Gastrocnemius medialis (tissue), 4 donors: Measurements from ENCODE around the gene BST2.

Experiments used
- POLR2A ChIP-seq, 2 donors: fragments of 450-650 bp; IDR thresholded peaks; one replicate each; pipeline ENCODE4 v1.6.1; 2017; ENCODE audit warnings: antibody characterized with exemption in 2 of 2, mild to moderate bottlenecking in 2 of 2, moderate library complexity in 2 of 2
- TF ChIP-seq, protein P1 (sequence below), 5 experiments: fragments of 450-650 bp in 3 of 5; fragments of 200-600 bp in 2 of 5; sonication (generic) in 2 of 5; IDR thresholded peaks in 4 of 5; conservative IDR thresholded peaks in 1 of 5; 1 replicate in 4 of 5; 2 replicates in 1 of 5; pipeline ENCODE4 v1.5.1; 2016 to 2019; ENCODE audit warnings: antibody characterized with exemption in 5 of 5, mild to moderate bottlenecking in 3 of 5, moderate library complexity in 3 of 5

DNA sequence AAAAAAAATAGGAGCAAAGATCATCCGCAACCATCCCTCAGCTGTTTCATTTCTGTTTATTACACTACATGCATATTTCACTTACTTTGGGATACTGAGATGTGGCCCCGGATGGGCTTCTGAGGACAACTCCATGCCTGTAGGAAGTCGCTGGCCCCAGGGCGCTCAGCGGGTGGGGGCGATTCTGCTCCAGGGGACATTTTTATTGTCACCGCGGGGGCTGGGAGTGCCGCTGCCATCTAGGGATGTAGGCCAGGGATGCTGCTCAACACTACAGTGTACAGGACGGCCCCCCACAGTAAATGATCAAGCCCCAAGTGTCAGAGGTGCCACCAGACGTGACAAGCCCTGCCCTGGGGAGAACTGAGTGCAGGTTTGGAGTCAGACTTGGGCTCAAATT, 6.4 kb upstream of the BST2 start:
- no peak for TF ChIP-seq POLR2A (IDR thresholded peaks at IDR 0.05)
- TF ChIP-seq, protein P1, sequence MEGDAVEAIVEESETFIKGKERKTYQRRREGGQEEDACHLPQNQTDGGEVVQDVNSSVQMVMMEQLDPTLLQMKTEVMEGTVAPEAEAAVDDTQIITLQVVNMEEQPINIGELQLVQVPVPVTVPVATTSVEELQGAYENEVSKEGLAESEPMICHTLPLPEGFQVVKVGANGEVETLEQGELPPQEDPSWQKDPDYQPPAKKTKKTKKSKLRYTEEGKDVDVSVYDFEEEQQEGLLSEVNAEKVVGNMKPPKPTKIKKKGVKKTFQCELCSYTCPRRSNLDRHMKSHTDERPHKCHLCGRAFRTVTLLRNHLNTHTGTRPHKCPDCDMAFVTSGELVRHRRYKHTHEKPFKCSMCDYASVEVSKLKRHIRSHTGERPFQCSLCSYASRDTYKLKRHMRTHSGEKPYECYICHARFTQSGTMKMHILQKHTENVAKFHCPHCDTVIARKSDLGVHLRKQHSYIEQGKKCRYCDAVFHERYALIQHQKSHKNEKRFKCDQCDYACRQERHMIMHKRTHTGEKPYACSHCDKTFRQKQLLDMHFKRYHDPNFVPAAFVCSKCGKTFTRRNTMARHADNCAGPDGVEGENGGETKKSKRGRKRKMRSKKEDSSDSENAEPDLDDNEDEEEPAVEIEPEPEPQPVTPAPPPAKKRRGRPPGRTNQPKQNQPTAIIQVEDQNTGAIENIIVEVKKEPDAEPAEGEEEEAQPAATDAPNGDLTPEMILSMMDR (IDR thresholded peaks at IDR 0.05 in 4 of 5, conservative IDR thresholded peaks at IDR 0.05 in 1 of 5) = no peak
